Epithelial cell of prostate (primary cell): Measurements from ENCODE around the gene MRFAP1.

Experiments used
- DNase-seq: peaks from one replicate; pipeline ENCODE4 v3.0.0-alpha.2; 2011; ENCODE audit warnings: low read depth, low spot score
- H3K27ac ChIP-seq: fragments of 450-650 bp; 2 replicates; pipeline ENCODE4 v1.5.1; 2017; ENCODE audit warnings: mild to moderate bottlenecking

The MRFAP1 gene

DNA sequence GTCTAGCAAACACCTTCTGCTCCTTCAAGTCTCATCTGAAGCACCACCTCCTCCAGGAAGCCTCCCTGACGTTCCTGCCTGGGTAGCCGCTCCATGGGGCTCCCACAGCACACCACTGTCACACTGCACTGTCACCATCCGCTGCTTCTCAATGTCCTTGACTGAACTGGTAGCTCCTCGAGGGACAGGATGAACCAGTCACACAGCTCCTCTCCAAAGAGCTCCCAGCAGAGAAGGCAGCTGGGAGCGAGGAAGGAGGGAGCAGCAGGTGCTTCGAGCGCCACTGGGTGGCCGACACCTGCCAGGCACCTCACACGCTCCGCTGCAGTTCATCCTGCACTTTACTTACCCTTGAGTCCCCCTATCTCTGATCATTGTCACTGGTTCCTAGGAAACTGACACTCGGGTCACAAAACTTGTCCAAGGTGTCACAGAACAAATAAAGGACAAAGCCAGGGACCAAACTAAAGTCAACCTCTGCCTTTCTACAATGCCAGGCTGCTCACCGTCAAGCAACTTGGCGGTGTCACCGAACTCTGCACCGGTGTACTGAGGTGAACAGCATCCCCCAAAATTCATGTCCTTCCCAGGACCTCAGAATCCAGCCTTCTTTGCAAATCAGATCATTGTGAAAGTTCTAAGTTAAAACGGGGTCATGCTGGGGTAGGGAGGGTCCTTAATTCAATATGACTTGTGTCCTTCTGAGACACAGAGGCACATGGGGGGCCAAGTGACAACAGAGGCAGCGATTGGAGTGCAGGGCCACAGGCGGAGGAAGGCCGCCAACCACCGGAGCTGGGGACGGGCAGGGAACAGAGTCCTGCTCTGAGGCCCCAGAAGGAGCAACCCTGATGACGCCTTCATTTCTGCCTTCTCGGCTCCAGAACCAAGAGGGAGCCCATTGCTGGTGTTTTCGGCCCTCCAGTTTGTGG lies 47.7 kb downstream of the MRFAP1 start:
- H3K27ac ChIP-seq = peak overlapping the region; percentile 68
- DNase-seq = no peak

DNA sequence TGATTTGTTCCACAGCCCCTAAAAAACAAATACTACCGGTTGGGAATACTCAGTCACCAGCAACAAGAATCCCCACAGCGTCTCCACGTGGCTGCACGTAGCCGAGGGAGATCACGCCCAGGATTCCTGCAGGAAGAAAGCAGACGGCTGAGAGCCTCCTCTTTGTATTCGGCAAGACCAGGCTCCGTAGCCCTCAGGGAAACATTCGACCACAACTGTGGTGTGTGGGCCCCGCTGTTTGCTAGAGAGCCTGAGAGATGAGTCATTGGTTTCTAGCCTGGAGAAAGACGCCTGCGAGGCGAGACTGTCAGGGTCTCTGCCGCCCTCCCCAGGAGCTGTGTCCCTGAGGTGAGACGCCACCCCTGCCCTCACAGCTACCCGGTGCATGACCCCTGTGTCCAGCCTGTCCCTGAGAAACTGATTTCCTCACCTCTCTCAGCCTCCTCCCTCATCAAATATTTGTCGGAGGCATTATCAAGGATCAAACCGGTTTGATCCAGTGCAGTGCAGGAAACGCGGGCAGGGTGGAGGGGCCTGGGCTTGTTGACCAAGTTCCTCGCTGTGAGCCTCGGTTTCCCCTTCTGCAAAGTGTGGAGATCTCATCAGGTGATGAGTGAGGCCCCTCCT lies 48.5 kb downstream of the MRFAP1 start:
- H3K27ac ChIP-seq = peak overlapping the region; percentile 68
- DNase-seq = no peak

DNA sequence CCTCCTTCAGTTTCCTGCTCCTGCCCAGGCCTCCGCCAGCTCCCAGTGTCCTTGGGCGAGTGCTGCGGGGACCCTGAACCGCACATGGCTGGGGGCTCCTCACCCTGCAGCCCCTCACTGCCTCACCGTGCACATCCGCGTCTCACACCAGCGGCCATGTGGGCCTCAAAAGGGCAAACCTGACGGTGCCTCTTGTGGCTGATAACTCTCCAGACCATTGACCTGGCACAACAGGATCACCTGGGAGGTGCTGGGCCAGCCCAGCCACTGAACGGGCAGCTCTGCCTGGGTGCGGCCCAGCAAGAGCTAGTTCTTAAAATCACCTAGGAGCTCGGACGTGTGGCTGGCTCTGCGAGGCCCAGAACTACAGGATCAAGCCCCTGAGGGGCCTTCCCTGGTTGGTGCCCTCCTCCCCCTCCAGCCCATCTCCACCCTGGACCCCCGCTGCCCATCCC lies 49.0 kb downstream of the MRFAP1 start:
- DNase-seq = no peak

More for the DNA sequence above, 49.0 kb downstream of the MRFAP1 start:
- H3K27ac ChIP-seq = peak overlapping the region; percentile 68
